ENCODE data around the gene ERGIC1. TPM values are rescaled to one million over a fixed set of nuclear protein-coding genes. Genes with fewer than 3 reads are reported as not detected.

Gene ERGIC1
- total and polyA plus RNA-seq, 10 of the 15 experiments (the other 5 are each of a cell fraction or from before 2014, with no cell fraction given) = 8.8 to 104 (median 76.3) TPM

- TF ChIP-seq NFYB (IDR thresholded peaks at IDR 0.05; ENCODE audit: insufficient read depth, low read depth, low read length) (no peak), SP1 (IDR thresholded peaks at IDR 0.05; ENCODE audit: low read depth, low read length) (no peak), SREBF1 (IDR thresholded peaks at IDR 0.05; ENCODE audit: low read length) (no peak), BRCA1 (IDR thresholded peaks at IDR 0.05; ENCODE audit: low read depth, low read length) (no peak), ZNF622 (IDR thresholded peaks at IDR 0.05) (no peak), ZNF274 (IDR thresholded peaks at IDR 0.05; ENCODE audit: insufficient read depth, insufficient read length) (no peak), SPI1 (IDR thresholded peaks at IDR 0.05; ENCODE audit: borderline replicate concordance, insufficient read depth, low read depth, low read length) (no peak), SUPT20H (IDR thresholded peaks at IDR 0.05; ENCODE audit: borderline replicate concordance, control insufficient read depth, low read depth, low read length) (no peak), MTA3 (IDR thresholded peaks at IDR 0.05; ENCODE audit: borderline replicate concordance, low read length) (no peak), SMARCA5 (IDR thresholded peaks at IDR 0.05) (no peak), CTCF (IDR thresholded peaks at IDR 0.05 in 2 of 3, conservative IDR thresholded peaks at IDR 0.05 in 1 of 3; ENCODE audit: control insufficient read depth in 2 of 3, extremely low read depth in 1 of 3, insufficient read depth in 1 of 3, low read depth in 3 of 3, low read length in 3 of 3) (no peak), ZBED1 (IDR thresholded peaks at IDR 0.05; ENCODE audit: borderline replicate concordance) (no peak), YBX1 (IDR thresholded peaks at IDR 0.05) (no peak), CEBPZ (IDR thresholded peaks at IDR 0.05; ENCODE audit: low read depth, low read length) (no peak), EZH2 (IDR thresholded peaks at IDR 0.05; ENCODE audit: borderline replicate concordance, control insufficient read depth, low read depth, low read length) (no peak), NR2C1 (IDR thresholded peaks at IDR 0.05) (no peak)
- TF ChIP-seq, protein P1, sequence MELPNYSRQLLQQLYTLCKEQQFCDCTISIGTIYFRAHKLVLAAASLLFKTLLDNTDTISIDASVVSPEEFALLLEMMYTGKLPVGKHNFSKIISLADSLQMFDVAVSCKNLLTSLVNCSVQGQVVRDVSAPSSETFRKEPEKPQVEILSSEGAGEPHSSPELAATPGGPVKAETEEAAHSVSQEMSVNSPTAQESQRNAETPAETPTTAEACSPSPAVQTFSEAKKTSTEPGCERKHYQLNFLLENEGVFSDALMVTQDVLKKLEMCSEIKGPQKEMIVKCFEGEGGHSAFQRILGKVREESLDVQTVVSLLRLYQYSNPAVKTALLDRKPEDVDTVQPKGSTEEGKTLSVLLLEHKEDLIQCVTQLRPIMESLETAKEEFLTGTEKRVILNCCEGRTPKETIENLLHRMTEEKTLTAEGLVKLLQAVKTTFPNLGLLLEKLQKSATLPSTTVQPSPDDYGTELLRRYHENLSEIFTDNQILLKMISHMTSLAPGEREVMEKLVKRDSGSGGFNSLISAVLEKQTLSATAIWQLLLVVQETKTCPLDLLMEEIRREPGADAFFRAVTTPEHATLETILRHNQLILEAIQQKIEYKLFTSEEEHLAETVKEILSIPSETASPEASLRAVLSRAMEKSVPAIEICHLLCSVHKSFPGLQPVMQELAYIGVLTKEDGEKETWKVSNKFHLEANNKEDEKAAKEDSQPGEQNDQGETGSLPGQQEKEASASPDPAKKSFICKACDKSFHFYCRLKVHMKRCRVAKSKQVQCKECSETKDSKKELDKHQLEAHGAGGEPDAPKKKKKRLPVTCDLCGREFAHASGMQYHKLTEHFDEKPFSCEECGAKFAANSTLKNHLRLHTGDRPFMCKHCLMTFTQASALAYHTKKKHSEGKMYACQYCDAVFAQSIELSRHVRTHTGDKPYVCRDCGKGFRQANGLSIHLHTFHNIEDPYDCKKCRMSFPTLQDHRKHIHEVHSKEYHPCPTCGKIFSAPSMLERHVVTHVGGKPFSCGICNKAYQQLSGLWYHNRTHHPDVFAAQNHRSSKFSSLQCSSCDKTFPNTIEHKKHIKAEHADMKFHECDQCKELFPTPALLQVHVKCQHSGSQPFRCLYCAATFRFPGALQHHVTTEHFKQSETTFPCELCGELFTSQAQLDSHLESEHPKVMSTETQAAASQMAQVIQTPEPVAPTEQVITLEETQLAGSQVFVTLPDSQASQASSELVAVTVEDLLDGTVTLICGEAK (IDR thresholded peaks at IDR 0.05; ENCODE audit: borderline replicate concordance) = peak; percentile 63; the same call in 1 of the 2 replicates
These were observed 3.6 kb downstream of the ERGIC1 start (continued) for GRCh38 chr5:172837640-172838039.
